ENCODE measurements around the gene CCDC142. TPM values are rescaled to one million over a fixed set of nuclear protein-coding genes. Genes with fewer than 3 reads are reported as not detected.

Gene CCDC142
- total and polyA plus RNA-seq, 9 of the 15 experiments (the other 6 are each of a cell fraction or from before 2014, with no cell fraction given): 0.55 to 11.7 (median 7.2) TPM

DNA sequence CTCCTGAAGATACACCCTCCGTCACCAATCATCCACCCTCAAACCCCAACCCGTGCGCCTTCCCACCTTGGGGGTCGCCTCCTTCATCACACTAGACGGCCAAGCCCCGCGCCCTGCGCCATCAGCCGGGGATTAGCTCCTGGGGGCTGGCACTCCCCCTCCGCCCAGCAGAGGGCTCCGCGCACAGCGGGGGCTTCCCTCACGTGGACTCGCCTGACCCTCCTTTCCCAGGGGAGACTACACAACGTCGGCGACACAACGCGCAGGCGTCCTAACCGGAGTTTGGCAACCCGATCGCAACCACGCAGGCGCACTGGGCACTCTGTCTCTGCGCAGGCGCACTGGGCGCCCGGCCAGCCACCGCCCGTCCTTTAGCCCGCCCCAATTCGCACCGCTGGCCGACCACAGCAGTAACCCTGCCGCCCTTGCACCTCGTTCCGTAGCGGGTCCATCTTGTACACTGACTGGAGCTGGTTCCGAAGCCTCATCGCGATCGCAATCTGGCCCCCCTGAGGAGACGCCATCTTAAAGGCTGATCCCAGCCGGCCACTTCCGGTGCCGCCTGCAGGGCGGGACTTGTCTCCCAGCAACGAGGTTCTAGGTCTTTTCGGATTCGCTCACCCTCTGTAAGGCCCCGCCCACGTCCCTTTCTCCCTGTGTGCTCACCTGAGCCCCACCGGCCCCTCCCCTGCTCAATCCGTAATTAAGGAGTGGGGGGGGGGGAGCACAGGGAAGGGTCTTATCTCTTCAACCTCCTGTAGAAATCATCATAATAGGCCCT is 24.5 kb upstream of the CCDC142 start, which contains the start of gene PCGF1 (continued):
- TF ChIP-seq, protein P1, sequence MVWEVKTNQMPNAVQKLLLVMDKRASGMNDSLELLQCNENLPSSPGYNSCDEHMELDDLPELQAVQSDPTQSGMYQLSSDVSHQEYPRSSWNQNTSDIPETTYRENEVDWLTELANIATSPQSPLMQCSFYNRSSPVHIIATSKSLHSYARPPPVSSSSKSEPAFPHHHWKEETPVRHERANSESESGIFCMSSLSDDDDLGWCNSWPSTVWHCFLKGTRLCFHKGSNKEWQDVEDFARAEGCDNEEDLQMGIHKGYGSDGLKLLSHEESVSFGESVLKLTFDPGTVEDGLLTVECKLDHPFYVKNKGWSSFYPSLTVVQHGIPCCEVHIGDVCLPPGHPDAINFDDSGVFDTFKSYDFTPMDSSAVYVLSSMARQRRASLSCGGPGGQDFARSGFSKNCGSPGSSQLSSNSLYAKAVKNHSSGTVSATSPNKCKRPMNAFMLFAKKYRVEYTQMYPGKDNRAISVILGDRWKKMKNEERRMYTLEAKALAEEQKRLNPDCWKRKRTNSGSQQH (CRISPR knock-in tag; IDR thresholded peaks at IDR 0.05): peak; percentile 23; the same call in 1 of the 2 replicates
- TF ChIP-seq SP2 (IDR thresholded peaks at IDR 0.05; ENCODE audit: extremely low read depth, low read depth, low read length, poor library complexity, severe bottlenecking) (peak; percentile 59), FUS (optimal IDR thresholded peaks at IDR 0.05; ENCODE audit: low read depth, low read length) (no peak), PHF21A (IDR thresholded peaks at IDR 0.05; ENCODE audit: borderline replicate concordance, low read depth) (peak; percentile 13; the same call in 1 of the 2 replicates), RBM25 (IDR thresholded peaks at IDR 0.05; ENCODE audit: low read depth, low read length, severe bottlenecking) (no peak), ZNF384 (IDR thresholded peaks at IDR 0.05; ENCODE audit: low read depth, low read length) (no peak), MEF2D (tag; conservative IDR thresholded peaks at IDR 0.05; ENCODE audit: low read depth) (no peak), E2F3 (CRISPR knock-in tag; IDR thresholded peaks at IDR 0.05) (no peak; the same call in 1 of the 2 replicates)
- TF ChIP-seq, protein P2, sequence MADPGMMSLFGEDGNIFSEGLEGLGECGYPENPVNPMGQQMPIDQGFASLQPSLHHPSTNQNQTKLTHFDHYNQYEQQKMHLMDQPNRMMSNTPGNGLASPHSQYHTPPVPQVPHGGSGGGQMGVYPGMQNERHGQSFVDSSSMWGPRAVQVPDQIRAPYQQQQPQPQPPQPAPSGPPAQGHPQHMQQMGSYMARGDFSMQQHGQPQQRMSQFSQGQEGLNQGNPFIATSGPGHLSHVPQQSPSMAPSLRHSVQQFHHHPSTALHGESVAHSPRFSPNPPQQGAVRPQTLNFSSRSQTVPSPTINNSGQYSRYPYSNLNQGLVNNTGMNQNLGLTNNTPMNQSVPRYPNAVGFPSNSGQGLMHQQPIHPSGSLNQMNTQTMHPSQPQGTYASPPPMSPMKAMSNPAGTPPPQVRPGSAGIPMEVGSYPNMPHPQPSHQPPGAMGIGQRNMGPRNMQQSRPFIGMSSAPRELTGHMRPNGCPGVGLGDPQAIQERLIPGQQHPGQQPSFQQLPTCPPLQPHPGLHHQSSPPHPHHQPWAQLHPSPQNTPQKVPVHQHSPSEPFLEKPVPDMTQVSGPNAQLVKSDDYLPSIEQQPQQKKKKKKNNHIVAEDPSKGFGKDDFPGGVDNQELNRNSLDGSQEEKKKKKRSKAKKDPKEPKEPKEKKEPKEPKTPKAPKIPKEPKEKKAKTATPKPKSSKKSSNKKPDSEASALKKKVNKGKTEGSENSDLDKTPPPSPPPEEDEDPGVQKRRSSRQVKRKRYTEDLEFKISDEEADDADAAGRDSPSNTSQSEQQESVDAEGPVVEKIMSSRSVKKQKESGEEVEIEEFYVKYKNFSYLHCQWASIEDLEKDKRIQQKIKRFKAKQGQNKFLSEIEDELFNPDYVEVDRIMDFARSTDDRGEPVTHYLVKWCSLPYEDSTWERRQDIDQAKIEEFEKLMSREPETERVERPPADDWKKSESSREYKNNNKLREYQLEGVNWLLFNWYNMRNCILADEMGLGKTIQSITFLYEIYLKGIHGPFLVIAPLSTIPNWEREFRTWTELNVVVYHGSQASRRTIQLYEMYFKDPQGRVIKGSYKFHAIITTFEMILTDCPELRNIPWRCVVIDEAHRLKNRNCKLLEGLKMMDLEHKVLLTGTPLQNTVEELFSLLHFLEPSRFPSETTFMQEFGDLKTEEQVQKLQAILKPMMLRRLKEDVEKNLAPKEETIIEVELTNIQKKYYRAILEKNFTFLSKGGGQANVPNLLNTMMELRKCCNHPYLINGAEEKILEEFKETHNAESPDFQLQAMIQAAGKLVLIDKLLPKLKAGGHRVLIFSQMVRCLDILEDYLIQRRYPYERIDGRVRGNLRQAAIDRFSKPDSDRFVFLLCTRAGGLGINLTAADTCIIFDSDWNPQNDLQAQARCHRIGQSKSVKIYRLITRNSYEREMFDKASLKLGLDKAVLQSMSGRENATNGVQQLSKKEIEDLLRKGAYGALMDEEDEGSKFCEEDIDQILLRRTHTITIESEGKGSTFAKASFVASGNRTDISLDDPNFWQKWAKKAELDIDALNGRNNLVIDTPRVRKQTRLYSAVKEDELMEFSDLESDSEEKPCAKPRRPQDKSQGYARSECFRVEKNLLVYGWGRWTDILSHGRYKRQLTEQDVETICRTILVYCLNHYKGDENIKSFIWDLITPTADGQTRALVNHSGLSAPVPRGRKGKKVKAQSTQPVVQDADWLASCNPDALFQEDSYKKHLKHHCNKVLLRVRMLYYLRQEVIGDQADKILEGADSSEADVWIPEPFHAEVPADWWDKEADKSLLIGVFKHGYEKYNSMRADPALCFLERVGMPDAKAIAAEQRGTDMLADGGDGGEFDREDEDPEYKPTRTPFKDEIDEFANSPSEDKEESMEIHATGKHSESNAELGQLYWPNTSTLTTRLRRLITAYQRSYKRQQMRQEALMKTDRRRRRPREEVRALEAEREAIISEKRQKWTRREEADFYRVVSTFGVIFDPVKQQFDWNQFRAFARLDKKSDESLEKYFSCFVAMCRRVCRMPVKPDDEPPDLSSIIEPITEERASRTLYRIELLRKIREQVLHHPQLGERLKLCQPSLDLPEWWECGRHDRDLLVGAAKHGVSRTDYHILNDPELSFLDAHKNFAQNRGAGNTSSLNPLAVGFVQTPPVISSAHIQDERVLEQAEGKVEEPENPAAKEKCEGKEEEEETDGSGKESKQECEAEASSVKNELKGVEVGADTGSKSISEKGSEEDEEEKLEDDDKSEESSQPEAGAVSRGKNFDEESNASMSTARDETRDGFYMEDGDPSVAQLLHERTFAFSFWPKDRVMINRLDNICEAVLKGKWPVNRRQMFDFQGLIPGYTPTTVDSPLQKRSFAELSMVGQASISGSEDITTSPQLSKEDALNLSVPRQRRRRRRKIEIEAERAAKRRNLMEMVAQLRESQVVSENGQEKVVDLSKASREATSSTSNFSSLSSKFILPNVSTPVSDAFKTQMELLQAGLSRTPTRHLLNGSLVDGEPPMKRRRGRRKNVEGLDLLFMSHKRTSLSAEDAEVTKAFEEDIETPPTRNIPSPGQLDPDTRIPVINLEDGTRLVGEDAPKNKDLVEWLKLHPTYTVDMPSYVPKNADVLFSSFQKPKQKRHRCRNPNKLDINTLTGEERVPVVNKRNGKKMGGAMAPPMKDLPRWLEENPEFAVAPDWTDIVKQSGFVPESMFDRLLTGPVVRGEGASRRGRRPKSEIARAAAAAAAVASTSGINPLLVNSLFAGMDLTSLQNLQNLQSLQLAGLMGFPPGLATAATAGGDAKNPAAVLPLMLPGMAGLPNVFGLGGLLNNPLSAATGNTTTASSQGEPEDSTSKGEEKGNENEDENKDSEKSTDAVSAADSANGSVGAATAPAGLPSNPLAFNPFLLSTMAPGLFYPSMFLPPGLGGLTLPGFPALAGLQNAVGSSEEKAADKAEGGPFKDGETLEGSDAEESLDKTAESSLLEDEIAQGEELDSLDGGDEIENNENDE (IDR thresholded peaks at IDR 0.05; ENCODE audit: low read depth, low read length): no peak
- TF ChIP-seq, protein P3, sequence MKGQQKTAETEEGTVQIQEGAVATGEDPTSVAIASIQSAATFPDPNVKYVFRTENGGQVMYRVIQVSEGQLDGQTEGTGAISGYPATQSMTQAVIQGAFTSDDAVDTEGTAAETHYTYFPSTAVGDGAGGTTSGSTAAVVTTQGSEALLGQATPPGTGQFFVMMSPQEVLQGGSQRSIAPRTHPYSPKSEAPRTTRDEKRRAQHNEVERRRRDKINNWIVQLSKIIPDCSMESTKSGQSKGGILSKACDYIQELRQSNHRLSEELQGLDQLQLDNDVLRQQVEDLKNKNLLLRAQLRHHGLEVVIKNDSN (CRISPR knock-in tag; IDR thresholded peaks at IDR 0.05): peak; percentile 90
- TF ChIP-seq, protein P4, sequence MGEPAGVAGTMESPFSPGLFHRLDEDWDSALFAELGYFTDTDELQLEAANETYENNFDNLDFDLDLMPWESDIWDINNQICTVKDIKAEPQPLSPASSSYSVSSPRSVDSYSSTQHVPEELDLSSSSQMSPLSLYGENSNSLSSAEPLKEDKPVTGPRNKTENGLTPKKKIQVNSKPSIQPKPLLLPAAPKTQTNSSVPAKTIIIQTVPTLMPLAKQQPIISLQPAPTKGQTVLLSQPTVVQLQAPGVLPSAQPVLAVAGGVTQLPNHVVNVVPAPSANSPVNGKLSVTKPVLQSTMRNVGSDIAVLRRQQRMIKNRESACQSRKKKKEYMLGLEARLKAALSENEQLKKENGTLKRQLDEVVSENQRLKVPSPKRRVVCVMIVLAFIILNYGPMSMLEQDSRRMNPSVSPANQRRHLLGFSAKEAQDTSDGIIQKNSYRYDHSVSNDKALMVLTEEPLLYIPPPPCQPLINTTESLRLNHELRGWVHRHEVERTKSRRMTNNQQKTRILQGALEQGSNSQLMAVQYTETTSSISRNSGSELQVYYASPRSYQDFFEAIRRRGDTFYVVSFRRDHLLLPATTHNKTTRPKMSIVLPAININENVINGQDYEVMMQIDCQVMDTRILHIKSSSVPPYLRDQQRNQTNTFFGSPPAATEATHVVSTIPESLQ (CRISPR knock-in tag; IDR thresholded peaks at IDR 0.05): peak; percentile 64; the same call in 1 of the 2 replicates

All from K562 (cell line).